K562 (cell line): ENCODE measurements around the gene CACNA1S. TPM values are rescaled to one million over a fixed set of nuclear protein-coding genes. Genes with fewer than 3 reads are reported as not detected.

Experiments used
- ATAC-seq: fragments of 200-7000 bp; cut with Tn5 transposase; 3 replicates; pipeline ENCODE4 v1.9.1; 2020; ENCODE audit warnings: moderate library complexity
- BruUV-seq: library from RNA; stranded (reverse); fragments of 400-500 nt; replicated peaks from 2 replicates; lab custom pipeline; 2021; lab: Mats Ljungman, UMichigan
- CTCF ChIA-PET: fragments of 300-600 bp; formaldehyde crosslinking; extraction: SDS; loops from one replicate; lab custom pipeline; 2021; ENCODE audit warnings: low intra/inter-chr PET ratio; lab: Yijun Ruan, JAX
- POLR2A ChIA-PET: fragments of 300-600, 350-650 bp; sonication (Branson Sonifier 250); formaldehyde crosslinking; extraction: SDS; loops from one replicate; lab custom pipeline; 2021; ENCODE audit warnings: antibody characterized with exemption, inconsistent platforms; lab: Yijun Ruan, JAX
- DNase-seq, 4 experiments: peaks; one replicate each; pipeline versions ENCODE4 v3.0.0 to v3.0.0-alpha.2; 2011 to 2018; ENCODE audit warnings: low spot score in 3 of 4, mixed read lengths in 3 of 4; ENCODE audit errors: extremely low read depth in 1 of 4
- FAIRE-seq: peaks from 2 replicates; lab custom pipeline; 2011; peaks lifted over from hg19 to GRCh38; lab: Jason Lieb, UNC
- H2AFZ ChIP-seq: 2 replicates; pipeline ENCODE4 v1.6.0; 2011; ENCODE audit warnings: low read depth, low read length, control low read depth, inconsistent platforms
- H3K27ac ChIP-seq: fragments of 200-600 bp; 3 replicates; pipeline ENCODE4 v1.8.0; 2011; ENCODE audit warnings: low read depth, mild to moderate bottlenecking, control low read depth, inconsistent platforms, low read length, moderate library complexity, mixed read lengths; ENCODE audit errors: extremely low read depth
- H3K27me3 ChIP-seq, 2 experiments: fragments of 300-600 bp in 1 of 2; 2 replicates in 1 of 2; 3 replicates in 1 of 2; pipeline versions ENCODE4 v1.6.0 to v1.8.0; 2011; ENCODE audit warnings: inconsistent platforms in 2 of 2, low read length in 2 of 2, mild to moderate bottlenecking in 1 of 2, mixed read lengths in 1 of 2, moderate library complexity in 1 of 2; ENCODE audit not compliant: control insufficient read depth in 2 of 2, insufficient read depth in 2 of 2
- H3K36me3 ChIP-seq: fragments of 300-600 bp; 3 replicates; pipeline ENCODE4 v1.8.0; 2011; ENCODE audit warnings: mild to moderate bottlenecking, low read length, inconsistent platforms; ENCODE audit not compliant: control insufficient read depth, insufficient read depth
- H3K4me1 ChIP-seq, 2 experiments: fragments of 200-600 bp in 1 of 2; replicated peaks in 1 of 2; 2 replicates in 1 of 2; 3 replicates in 1 of 2; pipeline versions ENCODE4 v1.5.1 to v1.8.0; 2011; ENCODE audit warnings: inconsistent platforms in 2 of 2, low read length in 2 of 2, mild to moderate bottlenecking in 1 of 2, mixed read lengths in 1 of 2, moderate library complexity in 1 of 2; ENCODE audit not compliant: control insufficient read depth in 2 of 2, insufficient read depth in 2 of 2
- H3K4me2 ChIP-seq: 2 replicates; pipeline ENCODE4 v1.6.1; 2011; ENCODE audit warnings: low read length, control low read depth, inconsistent platforms, mixed read lengths; ENCODE audit not compliant: insufficient read depth
- H3K4me3 ChIP-seq: fragments of 200-600 bp; sonication (generic), shearing (Covaris generic); 2 replicates; pipeline ENCODE4 v1.5.1; 2016; ENCODE audit warnings: control low read depth, inconsistent platforms
- H3K79me2 ChIP-seq: fragments of 200-600 bp; 3 replicates; pipeline ENCODE4 v1.8.0; 2011; ENCODE audit warnings: low read length, inconsistent platforms; ENCODE audit not compliant: control insufficient read depth, insufficient read depth
- H3K9ac ChIP-seq, 2 experiments: 2 replicates each; pipeline versions ENCODE4 v1.6.0 to v1.6.1; 2011; ENCODE audit warnings: low read depth in 2 of 2, low read length in 2 of 2, control low read depth in 1 of 2, inconsistent platforms in 1 of 2, mild to moderate bottlenecking in 1 of 2, mixed read lengths in 1 of 2; ENCODE audit not compliant: insufficient read depth in 1 of 2
- H3K9me1 ChIP-seq: one replicate; pipeline ENCODE4 v1.6.0; 2011; ENCODE audit warnings: inconsistent platforms, mild to moderate bottlenecking, low read length, moderate library complexity; ENCODE audit not compliant: control insufficient read depth, insufficient read depth
- H3K9me3 ChIP-seq: replicated peaks from 2 replicates; pipeline ENCODE4 v1.5.1; 2011; ENCODE audit warnings: low read depth, low read length, inconsistent platforms; ENCODE audit not compliant: control insufficient read depth, insufficient read depth
- H4K20me1 ChIP-seq: replicated peaks from 2 replicates; pipeline ENCODE4 v1.6.1; 2011; ENCODE audit warnings: low read length, inconsistent platforms, mixed read lengths; ENCODE audit not compliant: control insufficient read depth, insufficient read depth
- BRD4 ChIP-seq: fragments of 200-600 bp; sonication (generic); IDR thresholded peaks from 2 replicates; pipeline ENCODE4 v1.6.1; 2017; ENCODE audit warnings: inconsistent platforms
- CEBPB ChIP-seq: fragments of 450-650 bp; IDR thresholded peaks from 2 replicates; pipeline ENCODE4 v1.6.1; 2016; ENCODE audit warnings: missing genetic modification characterization, missing compliant biosample characterization
- E2F3 ChIP-seq: fragments of 250-450 bp; sonication (Bioruptor Pico); IDR thresholded peaks from 2 replicates; pipeline ENCODE4 v1.4.0; 2020; ENCODE audit warnings: mild to moderate bottlenecking
- EHMT2 ChIP-seq: fragments of 450-650 bp; IDR thresholded peaks from 2 replicates; pipeline ENCODE4 v1.6.1; 2018; ENCODE audit warnings: antibody characterized with exemption
- HSF4 ChIP-seq: fragments of 250-450 bp; sonication (Bioruptor Pico); IDR thresholded peaks from 2 replicates; pipeline ENCODE4 v2.1.2; 2022; ENCODE audit warnings: mild to moderate bottlenecking, moderate library complexity, borderline replicate concordance
- MEF2A ChIP-seq: IDR thresholded peaks from 2 replicates; pipeline ENCODE4 v1.6.1; 2011; ENCODE audit warnings: low read depth, mild to moderate bottlenecking, low read length, moderate library complexity; ENCODE audit not compliant: control insufficient read depth
- NCOR1 ChIP-seq: fragments of 450-650 bp; IDR thresholded peaks from 2 replicates; pipeline ENCODE4 v1.6.1; 2016; ENCODE audit warnings: mild to moderate bottlenecking, moderate library complexity
- SAP30 ChIP-seq: fragments of 200-600 bp; sonication (generic); IDR thresholded peaks from 2 replicates; pipeline ENCODE4 v1.6.1; 2012; ENCODE audit warnings: borderline replicate concordance, low read depth, mild to moderate bottlenecking, moderate library complexity, low read length, control low read depth, inconsistent platforms; ENCODE audit not compliant: insufficient read depth, poor library complexity, severe bottlenecking
- SMARCB1 ChIP-seq: IDR thresholded peaks from 2 replicates; pipeline ENCODE4 v1.6.1; 2011; ENCODE audit warnings: improper control_type of control experiment, low read depth; ENCODE audit not compliant: insufficient read length
- SP1 ChIP-seq: sonication (generic); formaldehyde crosslinking; IDR thresholded peaks from 2 replicates; pipeline ENCODE4 v1.8.1; 2022; ENCODE audit warnings: mild to moderate bottlenecking, missing genetic modification reagents
- ZNF217 ChIP-seq: sonication (generic); formaldehyde crosslinking; IDR thresholded peaks from 2 replicates; pipeline ENCODE4 v1.8.0; 2022; ENCODE audit warnings: mild to moderate bottlenecking, missing genetic modification reagents
- ZNF408 ChIP-seq: fragments of 250-450 bp; sonication (Bioruptor Pico); IDR thresholded peaks from 2 replicates; pipeline ENCODE4 v1.4.0; 2020; ENCODE audit warnings: low read depth, mild to moderate bottlenecking, moderate library complexity
- ZNF699 ChIP-seq: fragments of 250-450 bp; sonication (Bioruptor Pico); IDR thresholded peaks from 2 replicates; pipeline ENCODE4 v1.8.0; 2021; ENCODE audit warnings: mild to moderate bottlenecking, moderate library complexity; ENCODE audit not compliant: insufficient replicate concordance
- WGBS: fragments of 100-300 bp; shearing (Covaris generic); methylation state at CpG from one replicate; pipeline ENCODE4 v1.1.6; 2016; ENCODE audit warnings: low coverage, mixed read lengths; ENCODE audit not compliant: insufficient coverage; ENCODE audit errors: missing lambda C conversion rate; 5-methylcytosine and 5-hydroxymethylcytosine counted together
- in situ Hi-C: fragments of 300-500 bp; cut with MboI; formaldehyde crosslinking; loops from 4 replicates; pipeline ENCODE4 v1.15.0; 2018; ENCODE audit warnings: inconsistent platforms, mixed read lengths
- intact Hi-C: fragments of 100-400 bp; cut with micrococcal nuclease; formaldehyde crosslinking; loops from 2 replicates; pipeline ENCODE4 v1.14.2; 2022
- polyA plus RNA-seq, 8 experiments: library from polyadenylated mRNA; depleted of rRNA in 4 of 8; stranded (reverse) in 5 of 8; unstranded in 3 of 8; fragments of >200 nt; fragmentation: Nextera tagmentation in 2 of 8; fragmentation: Illumina TruSeq in 1 of 8; extraction: Ambion mirVana in 2 of 8; extraction: Trizol in 1 of 8; gene quantifications; 2 replicates each; pipeline versions ENCODE4 v1.2.1 to v1.2.3, GENCODE V29; 2011 to 2014; ENCODE audit warnings: inconsistent platforms in 1 of 8, missing spikeins in 1 of 8
- total RNA-seq, 7 experiments: library from RNA; depleted of rRNA in 6 of 7; stranded (reverse); fragments of >200 nt in 6 of 7; fragmentation: Illumina TruSeq in 2 of 7; extraction: Trizol in 2 of 7; gene quantifications; 2 replicates each; pipeline versions ENCODE4 v1.2.1 to v1.2.3, GENCODE V29; 2011 to 2021; ENCODE audit warnings: low replicate concordance in 1 of 7
- TF ChIP-seq, protein P1 (sequence below): sonication (generic); formaldehyde crosslinking; IDR thresholded peaks from 2 replicates; pipeline ENCODE4 v1.8.0; 2022; ENCODE audit warnings: missing genetic modification reagents, mild to moderate bottlenecking, borderline replicate concordance
- TF ChIP-seq, protein P2 (sequence below): sonication (generic); formaldehyde crosslinking; IDR thresholded peaks from 2 replicates; pipeline ENCODE4 v1.8.1; 2023; ENCODE audit warnings: mild to moderate bottlenecking, missing genetic modification reagents

Gene CACNA1S
- total and polyA plus RNA-seq, 9 of the 15 experiments (the other 6 are each of a cell fraction or from before 2014, with no cell fraction given), result not detected

DNA sequence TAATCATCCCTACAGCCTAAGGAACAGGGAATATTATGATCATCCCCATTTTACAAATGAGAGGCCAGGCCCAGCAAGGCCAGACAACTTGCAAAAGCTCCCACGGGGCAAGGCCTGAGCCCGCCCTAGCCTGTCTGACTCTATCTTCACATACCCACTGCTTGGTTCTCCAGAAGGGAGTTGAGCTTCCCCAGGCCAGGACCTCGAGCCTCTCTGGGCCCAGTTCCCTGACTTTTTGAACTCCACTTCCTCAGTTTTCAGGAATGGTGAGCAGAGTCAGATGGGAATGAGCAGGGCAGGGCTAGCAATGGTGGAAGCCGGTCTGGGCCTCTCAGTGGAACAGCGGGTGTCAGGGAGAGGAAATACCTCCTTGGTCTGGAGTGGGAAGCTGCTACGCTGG is 39.3 kb downstream of the CACNA1S start (continued):
- TF ChIP-seq SMARCB1 (no peak), ZNF408 (CRISPR knock-in tag) (no peak), NCOR1 (no peak), E2F3 (no peak), HSF4 (no peak), ZNF217 (CRISPR knock-in tag) (no peak), EHMT2 (no peak)

DNA sequence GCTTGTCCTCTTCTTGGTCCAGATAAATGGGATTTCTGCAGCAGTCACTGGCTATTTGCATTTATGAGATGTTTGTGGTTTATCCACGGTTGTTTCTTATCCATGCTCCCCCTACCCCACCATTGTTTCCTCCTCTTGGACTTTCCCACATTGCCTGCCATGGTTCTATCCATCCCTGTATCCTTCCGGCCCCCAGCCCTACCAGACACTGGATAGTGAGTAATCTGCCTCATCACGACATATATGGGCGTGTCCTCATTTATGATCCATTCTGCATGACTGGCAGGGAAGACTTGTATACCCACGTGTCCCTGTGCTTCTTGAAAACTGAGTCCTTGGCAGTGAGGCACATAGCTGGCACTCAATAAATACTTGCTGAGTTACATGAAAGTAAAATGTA is 40.1 kb downstream of the CACNA1S start:
- Histone ChIP-seq H2AFZ (no peak overlapping the region), H4K20me1 (peaks cover 22% of the 10 kb centered on the region), H3K4me1 (no peaks in the 10 kb centered on the region), H3K4me3 (no peak overlapping the region), H3K9ac (no peak overlapping the region), H3K27me3 (peaks cover 79 to 88% of the 10 kb centered on the region in 2 experiments), H3K9me1 (no peaks in the 10 kb centered on the region), H3K36me3 (no peaks in the 10 kb centered on the region), H3K79me2 (no peaks in the 10 kb centered on the region), H3K9me3 (no peaks in the 10 kb centered on the region), H3K4me2 (no peak overlapping the region), H3K27ac (no peak overlapping the region)
- no TSS peak for BruUV-seq
- DNase-seq (no peak), FAIRE-seq (no peak), ATAC-seq (no peak)
- ChIA-PET POLR2A (interaction anchor here (0.6 to 2.6 kb wide), 3 partner anchors 9 to 409 kb away, joined by 3 to 6 read pairs (median 4); no protein-coding TSS in a partner anchor), CTCF (no interaction called here)
- intact Hi-C loops, result no loop called here
- whole genome bisulfite sequencing, result 2% methylated on average over 5 of the region's 5 CpGs
- in situ Hi-C loops, result no loop called here
- TF ChIP-seq SP1 (CRISPR knock-in tag) (no peak), ZNF699 (CRISPR knock-in tag) (no peak), MEF2A (no peak), CEBPB (tag) (no peak), BRD4 (no peak), SAP30 (no peak)
- TF ChIP-seq, protein P1, sequence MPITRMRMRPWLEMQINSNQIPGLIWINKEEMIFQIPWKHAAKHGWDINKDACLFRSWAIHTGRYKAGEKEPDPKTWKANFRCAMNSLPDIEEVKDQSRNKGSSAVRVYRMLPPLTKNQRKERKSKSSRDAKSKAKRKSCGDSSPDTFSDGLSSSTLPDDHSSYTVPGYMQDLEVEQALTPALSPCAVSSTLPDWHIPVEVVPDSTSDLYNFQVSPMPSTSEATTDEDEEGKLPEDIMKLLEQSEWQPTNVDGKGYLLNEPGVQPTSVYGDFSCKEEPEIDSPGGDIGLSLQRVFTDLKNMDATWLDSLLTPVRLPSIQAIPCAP (CRISPR knock-in tag), result no peak
- TF ChIP-seq, protein P2, sequence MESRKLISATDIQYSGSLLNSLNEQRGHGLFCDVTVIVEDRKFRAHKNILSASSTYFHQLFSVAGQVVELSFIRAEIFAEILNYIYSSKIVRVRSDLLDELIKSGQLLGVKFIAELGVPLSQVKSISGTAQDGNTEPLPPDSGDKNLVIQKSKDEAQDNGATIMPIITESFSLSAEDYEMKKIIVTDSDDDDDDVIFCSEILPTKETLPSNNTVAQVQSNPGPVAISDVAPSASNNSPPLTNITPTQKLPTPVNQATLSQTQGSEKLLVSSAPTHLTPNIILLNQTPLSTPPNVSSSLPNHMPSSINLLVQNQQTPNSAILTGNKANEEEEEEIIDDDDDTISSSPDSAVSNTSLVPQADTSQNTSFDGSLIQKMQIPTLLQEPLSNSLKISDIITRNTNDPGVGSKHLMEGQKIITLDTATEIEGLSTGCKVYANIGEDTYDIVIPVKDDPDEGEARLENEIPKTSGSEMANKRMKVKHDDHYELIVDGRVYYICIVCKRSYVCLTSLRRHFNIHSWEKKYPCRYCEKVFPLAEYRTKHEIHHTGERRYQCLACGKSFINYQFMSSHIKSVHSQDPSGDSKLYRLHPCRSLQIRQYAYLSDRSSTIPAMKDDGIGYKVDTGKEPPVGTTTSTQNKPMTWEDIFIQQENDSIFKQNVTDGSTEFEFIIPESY (CRISPR knock-in tag), result no peak
